Nephron progenitor cell (in vitro differentiated cells): ENCODE data around the gene VSTM2L.

Experiments used
- DNase-seq: peaks from one replicate; pipeline ENCODE4 v3.0.0; 2021
- H3K27ac Mint-ChIP-seq: 2 replicates; pipeline ENCODE4 v1.8.0; 2021; ENCODE audit warnings: mild to moderate bottlenecking, moderate library complexity, mixed read lengths
- H3K27me3 Mint-ChIP-seq: 2 replicates; pipeline ENCODE4 v1.8.0; 2021; ENCODE audit warnings: mild to moderate bottlenecking, low read depth, mixed read lengths; ENCODE audit not compliant: poor library complexity
- H3K36me3 Mint-ChIP-seq: 2 replicates; pipeline ENCODE4 v1.8.0; 2021; ENCODE audit warnings: low read depth, mixed read lengths
- H3K4me1 Mint-ChIP-seq: 2 replicates; pipeline ENCODE4 v1.8.0; 2021; ENCODE audit warnings: mixed read lengths
- H3K4me3 Mint-ChIP-seq: 2 replicates; pipeline ENCODE4 v1.8.0; 2021; ENCODE audit warnings: mild to moderate bottlenecking, moderate library complexity, mixed read lengths
- H3K9me3 Mint-ChIP-seq: 2 replicates; pipeline ENCODE4 v1.8.0; 2021; ENCODE audit warnings: mild to moderate bottlenecking, moderate library complexity, mixed read lengths
- TF ChIP-seq, protein P1 (sequence below): fragments of 200-600 bp; sonication (generic); IDR thresholded peaks from 2 replicates; pipeline ENCODE4 v1.5.0; 2021; ENCODE audit warnings: antibody characterized with exemption

Gene VSTM2L

DNA sequence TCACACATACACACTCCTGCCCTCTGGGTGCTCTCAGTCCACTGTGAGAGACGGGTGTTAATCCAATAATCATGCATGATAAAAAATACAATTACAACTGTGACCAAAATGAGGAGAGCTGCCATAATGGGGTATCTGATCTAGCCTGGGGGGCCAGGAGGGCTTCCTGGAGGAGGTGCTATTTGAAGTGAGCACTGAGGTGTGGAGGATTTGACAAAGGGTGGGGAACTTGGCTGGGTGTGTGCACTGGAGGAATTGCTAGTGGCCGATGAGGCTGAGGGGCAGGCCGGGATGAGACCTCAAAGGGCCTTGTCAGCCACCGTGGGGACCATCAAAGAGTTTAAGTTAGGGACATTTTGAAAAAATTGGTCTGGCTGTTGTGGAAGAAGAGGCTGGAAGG, 34.8 kb downstream of the VSTM2L start:
- Mint-ChIP-seq H3K4me3 (no peak overlapping the region), H3K4me1 (peaks cover 28% of the 10 kb centered on the region), H3K36me3 (no peaks in the 10 kb centered on the region), H3K9me3 (no peaks in the 10 kb centered on the region), H3K27ac (no peak overlapping the region), H3K27me3 (peaks cover 20% of the 10 kb centered on the region)
- TF ChIP-seq, protein P1, sequence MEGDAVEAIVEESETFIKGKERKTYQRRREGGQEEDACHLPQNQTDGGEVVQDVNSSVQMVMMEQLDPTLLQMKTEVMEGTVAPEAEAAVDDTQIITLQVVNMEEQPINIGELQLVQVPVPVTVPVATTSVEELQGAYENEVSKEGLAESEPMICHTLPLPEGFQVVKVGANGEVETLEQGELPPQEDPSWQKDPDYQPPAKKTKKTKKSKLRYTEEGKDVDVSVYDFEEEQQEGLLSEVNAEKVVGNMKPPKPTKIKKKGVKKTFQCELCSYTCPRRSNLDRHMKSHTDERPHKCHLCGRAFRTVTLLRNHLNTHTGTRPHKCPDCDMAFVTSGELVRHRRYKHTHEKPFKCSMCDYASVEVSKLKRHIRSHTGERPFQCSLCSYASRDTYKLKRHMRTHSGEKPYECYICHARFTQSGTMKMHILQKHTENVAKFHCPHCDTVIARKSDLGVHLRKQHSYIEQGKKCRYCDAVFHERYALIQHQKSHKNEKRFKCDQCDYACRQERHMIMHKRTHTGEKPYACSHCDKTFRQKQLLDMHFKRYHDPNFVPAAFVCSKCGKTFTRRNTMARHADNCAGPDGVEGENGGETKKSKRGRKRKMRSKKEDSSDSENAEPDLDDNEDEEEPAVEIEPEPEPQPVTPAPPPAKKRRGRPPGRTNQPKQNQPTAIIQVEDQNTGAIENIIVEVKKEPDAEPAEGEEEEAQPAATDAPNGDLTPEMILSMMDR: no peak
- no peak for DNase-seq

DNA sequence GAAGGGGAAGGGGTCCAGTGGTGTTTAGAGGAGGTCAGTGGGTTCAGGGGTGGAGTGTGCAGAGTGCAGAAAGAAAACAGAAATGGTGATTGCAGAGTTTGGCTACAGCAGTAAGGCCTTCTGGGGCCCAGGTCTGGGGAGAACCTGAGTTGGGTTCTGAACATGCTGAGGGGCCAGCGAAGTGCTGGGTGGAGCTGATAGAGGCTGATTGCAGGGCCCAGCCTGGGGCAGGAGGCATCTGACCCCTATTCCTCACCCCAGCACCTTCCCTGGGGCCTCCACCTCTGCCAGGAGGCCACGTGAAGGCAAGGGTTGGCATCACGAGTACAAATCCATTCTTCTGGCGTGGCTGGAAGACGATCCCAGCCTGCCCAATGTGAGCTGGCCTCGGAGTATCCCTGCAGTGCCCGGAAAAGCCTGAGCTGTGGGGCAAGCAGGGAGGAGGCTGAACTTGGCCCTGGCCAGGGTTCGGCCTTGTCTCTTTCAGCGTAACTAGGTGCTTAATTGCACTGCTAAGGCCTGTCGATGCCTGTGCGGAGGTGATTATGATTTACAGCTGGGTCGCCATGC, 35.3 kb downstream of the VSTM2L start:
- H3K4me3 Mint-ChIP-seq: no peak overlapping the region
- TF ChIP-seq, protein P1: no peak
- no peaks in the 10 kb centered on the region for H3K36me3 Mint-ChIP-seq
- H3K4me1 Mint-ChIP-seq: peaks cover 23% of the 10 kb centered on the region
- H3K27me3 Mint-ChIP-seq: peaks cover 19% of the 10 kb centered on the region
- H3K27ac Mint-ChIP-seq: no peak overlapping the region
- H3K9me3 Mint-ChIP-seq: no peaks in the 10 kb centered on the region
- DNase-seq: no peak

DNA sequence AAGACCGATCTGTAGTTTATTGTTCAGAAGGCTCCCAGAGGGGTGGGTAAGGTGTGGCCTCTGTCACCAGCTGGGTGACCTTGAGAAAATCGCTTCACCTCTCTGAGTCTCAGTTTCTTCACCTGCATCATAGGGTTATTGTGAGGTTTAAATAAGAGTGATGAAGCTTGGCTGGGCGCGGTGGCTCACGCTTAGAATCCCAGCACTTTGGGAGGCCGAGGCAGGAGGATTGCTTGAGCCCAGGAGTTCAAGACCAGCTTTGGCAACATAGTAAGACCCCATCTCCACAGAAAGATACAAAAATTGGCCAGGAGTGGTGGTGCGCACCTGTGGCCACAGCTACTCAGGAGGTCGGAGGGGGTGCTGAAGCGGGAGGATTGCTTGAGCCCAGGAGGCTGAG, 36.0 kb downstream of the VSTM2L start:
- H3K4me1 Mint-ChIP-seq: peaks cover 24% of the 10 kb centered on the region
- no peak for DNase-seq
- H3K27me3 Mint-ChIP-seq: peaks cover 15% of the 10 kb centered on the region
- no peaks in the 10 kb centered on the region for H3K9me3 Mint-ChIP-seq
- H3K27ac Mint-ChIP-seq: no peak overlapping the region
- H3K36me3 Mint-ChIP-seq: no peaks in the 10 kb centered on the region
- TF ChIP-seq, protein P1: no peak
- H3K4me3 Mint-ChIP-seq: no peak overlapping the region

DNA sequence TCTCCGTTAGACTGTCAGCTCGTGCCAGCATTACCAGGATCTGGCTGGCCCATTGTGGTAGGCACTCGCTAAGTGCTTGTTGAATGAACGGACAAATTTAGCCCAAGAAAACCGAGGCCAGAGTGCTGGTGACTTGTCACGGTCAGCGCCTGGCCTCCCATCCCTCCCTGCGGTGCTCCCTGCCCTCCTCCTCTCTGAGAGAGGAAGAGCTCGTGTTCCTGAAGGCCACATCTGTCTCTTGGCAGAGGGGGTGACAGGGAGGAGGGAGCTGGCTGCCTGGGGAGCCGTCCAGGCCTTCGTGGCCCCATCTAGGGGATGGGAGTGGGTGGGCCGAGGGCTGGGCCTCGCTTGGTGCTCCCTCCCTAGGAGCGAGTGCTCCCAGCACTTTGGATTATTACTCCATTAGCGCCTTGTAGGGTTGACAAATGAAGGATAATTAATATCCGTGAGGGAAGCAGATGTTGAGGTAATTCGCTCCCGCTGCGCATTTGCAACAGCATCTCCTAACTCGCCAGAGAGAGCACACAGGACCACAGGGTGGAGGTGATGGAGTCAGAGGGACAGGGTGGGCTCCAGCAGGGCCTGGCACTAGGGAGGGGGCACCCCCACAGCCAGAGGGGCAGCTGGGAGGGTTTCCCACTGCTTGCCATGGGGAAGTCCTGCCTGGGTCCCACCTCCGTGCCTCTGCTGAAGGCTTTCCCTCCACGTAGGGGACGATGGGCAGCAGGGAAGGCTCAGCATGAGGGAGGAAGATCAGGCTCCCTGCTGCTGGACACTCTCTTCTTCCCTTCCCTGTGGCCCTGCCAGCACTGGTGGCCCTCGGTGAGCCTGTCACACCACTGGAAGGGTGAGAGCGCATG, 37.0 kb downstream of the VSTM2L start:
- Mint-ChIP-seq H3K4me1 (peaks cover 24% of the 10 kb centered on the region), H3K9me3 (no peaks in the 10 kb centered on the region), H3K27me3 (peaks cover 15% of the 10 kb centered on the region), H3K36me3 (no peaks in the 10 kb centered on the region), H3K4me3 (no peak overlapping the region), H3K27ac (no peak overlapping the region)
- no peak for DNase-seq
- TF ChIP-seq, protein P1: no peak

DNA sequence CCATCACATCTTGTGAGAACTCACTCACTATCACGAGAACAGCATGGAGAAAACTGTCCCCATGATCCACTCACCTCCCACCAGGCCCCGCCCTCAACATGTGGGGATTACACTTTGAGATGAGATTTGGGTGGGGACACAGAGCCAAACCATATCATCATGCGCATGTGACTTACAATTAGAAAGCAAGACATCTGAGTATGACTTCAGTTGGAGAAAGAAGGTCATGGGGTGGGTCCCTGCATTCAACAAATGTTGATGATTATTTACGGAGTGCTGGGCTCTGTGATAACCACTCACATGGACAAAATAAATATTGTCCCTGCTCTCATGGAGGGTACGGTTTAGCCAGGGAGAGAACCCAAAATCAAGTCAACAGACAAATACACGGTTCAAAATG, 37.9 kb downstream of the VSTM2L start:
- no peak for DNase-seq
- no peaks in the 10 kb centered on the region for H3K9me3 Mint-ChIP-seq
- H3K27me3 Mint-ChIP-seq: peaks cover 15% of the 10 kb centered on the region
- no peak overlapping the region for H3K27ac Mint-ChIP-seq
- H3K4me1 Mint-ChIP-seq: peaks cover 19% of the 10 kb centered on the region
- TF ChIP-seq, protein P1: no peak
- H3K36me3 Mint-ChIP-seq: no peaks in the 10 kb centered on the region
- no peak overlapping the region for H3K4me3 Mint-ChIP-seq
